Measurements from ENCODE around the gene PSMD3. TPM values are rescaled to one million over a fixed set of nuclear protein-coding genes. Genes with fewer than 3 reads are reported as not detected.

Gene PSMD3
- total RNA-seq, 2 donors from 2014 or later: 69.0 to 92.8 TPM

DNA sequence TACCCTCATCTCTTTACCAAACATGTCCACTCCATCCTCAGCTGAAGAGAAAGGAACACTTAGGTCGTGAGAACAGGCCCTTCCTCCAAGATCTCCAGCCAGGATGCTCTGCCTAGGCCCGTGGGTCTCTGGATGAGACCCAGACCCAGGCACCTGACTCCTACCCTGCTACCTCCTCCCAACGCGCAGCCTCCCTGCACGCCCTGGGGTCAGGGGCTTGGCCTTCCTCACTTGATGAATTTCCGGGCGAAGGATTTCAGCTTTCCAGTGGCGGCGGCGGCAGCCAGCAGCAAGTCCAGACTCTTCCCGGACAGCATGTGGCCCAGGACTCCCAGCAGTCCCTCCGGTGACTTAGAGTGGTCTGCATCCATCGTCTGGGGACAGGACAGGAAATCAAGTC is 48.0 kb downstream of the PSMD3 start:
- no peak for DNase-seq
- no peak for ATAC-seq
- intact Hi-C loops (cut with DNase I): loop anchor here in 1 of 2 donors (5.0 kb wide), 1 partner anchor 39 kb away; no protein-coding TSS in a partner anchor

DNA sequence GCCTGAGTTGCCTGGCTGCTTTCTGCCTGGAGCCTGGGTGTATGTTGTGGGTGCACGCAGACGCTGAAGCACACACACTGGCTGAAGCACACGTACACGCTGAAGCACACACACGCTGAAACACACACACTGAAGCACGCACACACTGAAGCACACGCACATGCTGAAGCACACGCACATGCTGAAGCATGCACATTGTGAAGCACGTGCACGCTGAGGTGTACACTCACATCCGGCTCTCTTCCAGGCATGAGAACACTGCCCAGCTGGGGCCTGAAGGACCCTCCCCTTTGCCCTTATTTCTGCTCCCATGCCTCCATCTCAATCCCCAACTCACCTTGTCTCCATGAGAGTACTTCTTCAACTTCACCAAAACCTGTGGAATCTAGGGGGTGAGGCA is 51.1 kb downstream of the PSMD3 start:
- DNase-seq: no peak
- intact Hi-C loops (cut with DNase I): no loop called here
- no peak for ATAC-seq

DNA sequence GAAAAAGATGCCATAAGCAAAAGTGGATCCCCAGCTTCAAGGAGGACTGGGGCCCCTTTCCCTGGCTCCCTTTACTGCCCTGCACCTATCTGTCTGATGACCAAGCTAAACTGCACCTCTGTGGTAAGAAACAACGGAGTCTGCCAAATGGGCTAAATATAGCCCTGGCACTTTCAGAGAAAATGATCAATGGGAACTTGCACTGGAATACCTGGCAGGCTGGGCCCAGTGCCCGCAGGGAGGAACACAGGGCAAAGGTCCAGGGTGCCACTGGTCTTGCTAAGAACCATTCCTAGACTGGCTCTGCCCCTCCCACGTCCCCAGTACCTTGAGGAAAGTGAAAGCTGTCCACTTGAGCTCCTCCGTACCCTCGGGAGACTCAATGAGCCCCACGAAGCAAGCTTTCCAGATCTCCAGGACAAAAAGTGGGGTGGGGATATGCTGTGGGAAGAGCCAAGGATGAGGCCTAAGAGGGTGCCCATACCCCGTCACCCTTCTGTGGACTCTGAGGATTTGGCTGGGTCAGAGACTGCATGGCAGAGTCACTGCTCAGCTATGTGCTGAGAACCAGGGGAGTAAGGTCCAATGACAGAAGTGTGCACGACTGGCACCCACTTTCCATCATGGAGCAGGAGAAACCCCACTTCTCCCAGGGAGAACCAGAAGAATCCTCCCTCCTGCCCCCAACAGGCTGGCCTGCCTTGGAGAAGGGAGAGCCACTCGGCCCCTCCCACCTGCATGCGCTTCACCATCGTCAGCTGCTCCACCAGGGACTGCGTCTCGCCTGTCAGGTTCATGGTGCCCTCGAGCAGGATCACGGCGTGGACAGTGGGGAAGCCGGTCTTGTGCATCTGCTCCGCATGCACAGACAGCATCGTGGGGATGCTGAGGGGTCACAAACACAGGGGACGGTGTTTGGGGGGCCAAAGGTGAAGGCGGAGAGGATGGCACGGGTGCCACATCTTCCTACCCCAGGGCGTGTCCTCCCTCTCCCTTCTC is 52.0 kb downstream of the PSMD3 start:
- no peak for DNase-seq
- intact Hi-C loops (cut with DNase I): no loop called here

DNA sequence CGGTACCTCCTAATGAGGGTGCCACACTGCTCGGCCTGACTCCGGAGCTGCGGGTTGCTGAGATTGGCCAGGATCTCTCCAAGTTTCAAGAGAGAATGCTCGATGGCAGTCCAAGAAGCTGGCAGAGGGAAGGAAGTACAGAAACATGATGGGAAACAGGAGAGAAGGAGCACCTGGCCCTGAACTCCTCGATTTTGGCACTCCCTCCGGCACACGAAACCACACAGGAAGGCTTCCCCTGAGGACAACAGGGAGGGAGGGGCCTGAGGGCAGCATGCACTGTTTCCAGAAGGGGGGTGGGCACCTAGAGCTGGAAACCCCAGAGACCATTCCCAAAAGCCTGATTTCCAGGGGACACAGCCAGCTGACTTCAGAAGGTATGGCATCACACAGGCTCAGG is 52.7 kb downstream of the PSMD3 start:
- no peak for ATAC-seq
- intact Hi-C loops (cut with DNase I): no loop called here
- no peak for DNase-seq

More for the DNA sequence above, 52.0 kb downstream of the PSMD3 start:
- ATAC-seq: peak; percentile 26 to 28

DNA sequence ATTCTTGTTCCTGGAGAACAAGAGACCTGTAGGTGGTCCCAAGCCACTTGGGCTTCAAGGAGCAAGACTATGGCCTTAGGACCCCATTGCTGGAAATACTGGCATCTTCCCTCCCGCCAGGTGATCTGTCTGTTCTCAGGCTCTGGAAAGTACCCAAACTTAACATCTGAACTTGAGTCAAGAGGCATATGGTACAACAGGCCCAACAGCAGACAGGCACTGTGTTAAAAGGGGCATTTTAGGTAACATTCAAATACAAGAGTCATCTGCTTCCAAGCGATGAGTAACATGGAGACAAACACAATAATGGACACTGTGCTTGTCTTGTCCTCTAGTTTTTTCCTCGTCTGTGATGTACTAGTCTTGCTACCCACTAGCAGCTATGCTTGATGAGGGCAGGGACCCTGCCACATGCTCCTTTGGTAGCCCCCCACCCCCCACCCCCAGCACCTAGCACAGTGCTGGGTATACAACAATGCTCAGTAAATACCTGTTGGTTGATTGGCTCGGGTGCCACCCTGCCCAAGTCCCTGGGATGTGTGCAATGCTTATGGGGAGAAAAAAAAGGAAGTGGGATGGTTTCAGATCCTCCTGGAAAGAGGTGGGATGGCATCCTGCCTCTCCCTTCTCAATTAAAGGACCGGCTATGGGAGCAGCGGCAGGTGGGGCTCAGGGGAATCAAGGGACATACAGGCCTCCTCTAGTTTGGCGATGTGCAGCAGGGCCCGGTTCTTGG is 54.0 kb downstream of the PSMD3 start:
- intact Hi-C loops (cut with DNase I): no loop called here
- DNase-seq (no peak), ATAC-seq (no peak)

DNA sequence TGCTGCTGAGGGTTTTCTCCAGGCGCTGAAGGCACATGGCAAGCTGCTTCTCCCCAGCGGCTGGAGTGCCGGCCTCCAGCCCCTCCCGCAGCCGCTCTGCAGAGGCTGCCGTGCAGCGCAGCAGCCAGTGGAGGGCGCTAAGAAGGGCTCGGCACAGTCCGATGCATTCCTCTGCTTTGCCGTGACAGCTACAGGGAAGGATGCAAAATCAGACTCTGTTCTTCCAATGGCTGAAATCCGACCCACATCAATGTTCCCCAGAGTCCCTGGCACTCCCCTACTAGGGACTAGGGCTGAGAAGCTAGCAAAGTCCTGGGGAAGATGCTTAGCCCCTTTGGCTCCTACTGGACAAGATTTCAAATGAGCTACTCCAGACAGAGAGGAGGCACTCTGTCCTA is 54.6 kb downstream of the PSMD3 start:
- intact Hi-C loops (cut with DNase I): no loop called here
- no peak for DNase-seq
- ATAC-seq: no peak

DNA sequence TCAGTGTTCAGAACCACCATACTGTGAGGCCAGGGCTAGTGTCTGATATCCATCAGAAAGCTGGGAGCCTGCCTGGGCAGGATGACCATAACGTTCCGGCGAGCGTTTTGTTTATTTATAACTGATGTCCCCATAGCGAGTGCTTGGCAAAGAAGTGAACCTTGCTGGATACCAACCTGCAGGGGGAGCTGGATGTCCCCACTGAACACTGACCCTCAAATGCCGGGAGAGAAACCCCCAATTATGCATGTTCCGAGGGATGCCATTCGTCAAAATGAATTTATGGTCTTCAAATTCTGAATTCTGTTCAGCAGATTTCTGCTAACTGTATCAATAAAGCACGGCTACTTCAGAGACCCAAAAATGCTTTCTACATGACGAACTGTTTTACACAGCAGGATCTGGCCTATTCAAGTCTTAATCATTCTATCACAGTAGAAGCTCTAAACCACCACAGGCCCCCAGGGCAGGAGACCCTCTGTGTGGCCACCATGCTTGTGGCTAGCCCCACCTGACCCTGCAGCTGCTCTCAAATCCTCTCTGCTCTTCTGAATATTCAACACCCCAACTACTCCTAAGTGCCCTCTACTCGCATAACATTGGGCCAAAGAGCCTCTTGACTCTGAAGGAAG is 58.4 kb downstream of the PSMD3 start:
- DNase-seq (peak; percentile 79), ATAC-seq (peak; percentile 94 to 95)
- intact Hi-C loops (cut with DNase I): no loop called here

DNA sequence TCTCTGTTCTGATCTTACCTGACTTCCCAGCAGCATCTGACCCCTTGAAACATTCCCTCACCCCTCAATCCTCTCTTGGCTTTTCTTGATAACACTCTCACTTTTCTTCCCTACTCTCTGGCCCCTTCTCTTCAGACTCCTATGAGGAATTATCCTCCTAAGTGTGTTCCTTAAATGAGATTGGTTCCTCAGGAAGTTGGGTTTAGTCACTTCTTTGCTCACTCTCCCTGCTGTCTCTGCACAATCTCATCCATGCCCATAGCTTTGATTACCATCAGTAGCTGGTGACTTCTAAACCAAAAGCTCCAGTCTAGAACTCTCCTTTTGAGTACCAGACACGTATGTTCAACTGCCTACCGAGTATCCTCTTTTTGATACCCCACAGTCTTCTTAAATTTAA is 60.6 kb downstream of the PSMD3 start:
- intact Hi-C loops (cut with DNase I): no loop called here
- DNase-seq (no peak), ATAC-seq (no peak)

Small RNA genes lying within 50 kb of the gene (microRNA-seq; reads per million reads assigned to microRNA genes)
- gene MIR6884: 0 to 0.20 reads per million in 2 donors

Other genes with a start within 250 kb of the PSMD3 start
- 1 to 10 TPM; 1.3 to 2.5 TPM for gene GRB7, start 242.9 kb upstream of the PSMD3 start, total RNA-seq
- gene IKZF3, start 116.5 kb upstream of the PSMD3 start, total RNA-seq: 1 to 10 TPM; 1.0 to 1.7 TPM
- not detected for gene ZPBP2, start 112.6 kb upstream of the PSMD3 start, total RNA-seq
- gene GSDMB, start 62.2 kb upstream of the PSMD3 start, total RNA-seq: 1 to 10 TPM; 2.4 to 4.2 TPM
- gene ORMDL3, start 53.2 kb upstream of the PSMD3 start, total RNA-seq: 10 to 100 TPM; 39.7 to 50.4 TPM
- gene LRRC3C, start 53.1 kb upstream of the PSMD3 start, total RNA-seq: not detected
- gene GSDMA, start 17.8 kb upstream of the PSMD3 start, total RNA-seq: 1 to 10 TPM; 1.3 TPM
- 1 to 10 TPM in 1 of 2 donors, not detected in 1; 1.2 TPM for gene CSF3, start 34.6 kb downstream of the PSMD3 start, total RNA-seq
- 10 to 100 TPM; 44.0 to 56.4 TPM for gene MED24, start 73.6 kb downstream of the PSMD3 start, total RNA-seq
- gene THRA, start 82.2 kb downstream of the PSMD3 start, total RNA-seq: 10 to 100 TPM; 54.4 to 77.9 TPM
- gene NR1D1, start 119.8 kb downstream of the PSMD3 start, total RNA-seq: 10 to 100 TPM; 17.1 to 19.5 TPM
- 10 to 100 TPM; 54.0 to 57.8 TPM for gene MSL1, start 141.2 kb downstream of the PSMD3 start, total RNA-seq
- gene CASC3, start 159.7 kb downstream of the PSMD3 start, total RNA-seq: 10 to 100 TPM; 49.6 to 53.1 TPM
- 1 to 10 TPM; 2.8 to 4.6 TPM for gene RAPGEFL1, start 196.7 kb downstream of the PSMD3 start, total RNA-seq
- gene WIPF2, start 238.5 kb downstream of the PSMD3 start, total RNA-seq: 10 to 100 TPM; 13.9 to 14.4 TPM